Upper lobe of left lung (tissue), 6 donors: Measurements from ENCODE around the gene CARS2. TPM values are rescaled to one million over a fixed set of nuclear protein-coding genes. Genes with fewer than 3 reads are reported as not detected.

ENCODE experiments used
- ATAC-seq, 2 donors: fragments of 200-7000 bp; cut with Tn5 transposase; one replicate each; pipeline ENCODE4 v1.9.1; 2022; ENCODE audit warnings: mild to moderate bottlenecking in 2 of 2, moderate library complexity in 2 of 2; ENCODE audit not compliant: low FRiP score in 2 of 2
- DNase-seq, 2 donors: peaks; one replicate each; pipeline ENCODE4 v3.0.0-alpha.2; 2019 to 2020
- H3K27ac ChIP-seq, 4 donors: fragments of 200-600 bp; sonication (generic); one replicate each; pipeline ENCODE4 v1.5.1; 2016 to 2019
- H3K27me3 ChIP-seq, 4 donors: fragments of 200-600 bp; sonication (generic); one replicate each; pipeline ENCODE4 v1.5.1; 2017 to 2019
- H3K36me3 ChIP-seq, 4 donors: fragments of 200-600 bp; sonication (generic); one replicate each; pipeline ENCODE4 v1.5.1; 2016 to 2019
- H3K4me1 ChIP-seq, 4 donors: fragments of 200-600 bp; sonication (generic); one replicate each; pipeline ENCODE4 v1.5.1; 2018 to 2019
- H3K4me3 ChIP-seq, 4 donors: fragments of 200-600 bp; sonication (generic); one replicate each; pipeline ENCODE4 v1.5.1; 2017 to 2019; ENCODE audit warnings: mild to moderate bottlenecking in 2 of 4, moderate library complexity in 1 of 4
- H3K9me3 ChIP-seq, 4 donors: fragments of 200-600 bp; sonication (generic); one replicate each; pipeline ENCODE4 v1.5.1; 2018 to 2019
- EP300 ChIP-seq, 4 donors: sonication (generic); formaldehyde crosslinking; IDR thresholded peaks; one replicate each; pipeline ENCODE4 v1.5.1; 2017; ENCODE audit warnings: antibody characterized with exemption in 4 of 4, control low read depth in 2 of 4
- POLR2A ChIP-seq, 4 donors: fragments of 450-650 bp; IDR thresholded peaks; one replicate each; pipeline ENCODE4 v1.5.1; 2016 to 2017; ENCODE audit warnings: antibody characterized with exemption in 4 of 4, mild to moderate bottlenecking in 2 of 4
- POLR2AphosphoS5 ChIP-seq, 2 donors: sonication (generic); formaldehyde crosslinking; IDR thresholded peaks; one replicate each; pipeline ENCODE4 v1.5.1; 2017; ENCODE audit warnings: antibody characterized with exemption in 2 of 2
- WGBS, 2 donors: methylation state at CpG; one replicate each; pipeline ENCODE4 v1.1.5; 2017 to 2018; 5-methylcytosine and 5-hydroxymethylcytosine counted together
- total RNA-seq, 6 donors: library from RNA; depleted of rRNA in 4 of 6; stranded (reverse); fragments of >200 nt in 4 of 6; gene quantifications; one replicate each; pipeline versions ENCODE4 v1.1.0 to v1.2.1, GENCODE V29; 2016 to 2021
- TF ChIP-seq, protein P1 (sequence below), 6 experiments: fragments of 450-650 bp in 4 of 6; fragments of 200-600 bp in 2 of 6; sonication (generic) in 2 of 6; IDR thresholded peaks; one replicate each; pipeline ENCODE4 v1.5.1; 2016 to 2019; ENCODE audit warnings: antibody characterized with exemption in 6 of 6
- donor health status: DM: no; HTN: no; CAD: no; lungs with moderate emphysema.
- donor health status: DM: no; HTN: yes; CAD: no; lungs with severe emphysema.

CARS2 gene
- total RNA-seq, 6 donors from 2014 or later: 53.2 to 107 (median 63.0) TPM

- 93 to 96% methylated on average over 10 to 16 of the region's 16 CpGs for WGBS, 2 donors
- H3K27me3 ChIP-seq: no peaks in the 10 kb centered on the region
- no peak overlapping the region for H3K27ac ChIP-seq
- H3K36me3 ChIP-seq: peaks cover 0 to 70% (median 34%) of the 10 kb centered on the region in 4 donors
- TF ChIP-seq POLR2A (IDR thresholded peaks at IDR 0.05) (no peak), EP300 (IDR thresholded peaks at IDR 0.05) (no peak), POLR2AphosphoS5 (IDR thresholded peaks at IDR 0.05) (no peak)
- TF ChIP-seq, protein P1, sequence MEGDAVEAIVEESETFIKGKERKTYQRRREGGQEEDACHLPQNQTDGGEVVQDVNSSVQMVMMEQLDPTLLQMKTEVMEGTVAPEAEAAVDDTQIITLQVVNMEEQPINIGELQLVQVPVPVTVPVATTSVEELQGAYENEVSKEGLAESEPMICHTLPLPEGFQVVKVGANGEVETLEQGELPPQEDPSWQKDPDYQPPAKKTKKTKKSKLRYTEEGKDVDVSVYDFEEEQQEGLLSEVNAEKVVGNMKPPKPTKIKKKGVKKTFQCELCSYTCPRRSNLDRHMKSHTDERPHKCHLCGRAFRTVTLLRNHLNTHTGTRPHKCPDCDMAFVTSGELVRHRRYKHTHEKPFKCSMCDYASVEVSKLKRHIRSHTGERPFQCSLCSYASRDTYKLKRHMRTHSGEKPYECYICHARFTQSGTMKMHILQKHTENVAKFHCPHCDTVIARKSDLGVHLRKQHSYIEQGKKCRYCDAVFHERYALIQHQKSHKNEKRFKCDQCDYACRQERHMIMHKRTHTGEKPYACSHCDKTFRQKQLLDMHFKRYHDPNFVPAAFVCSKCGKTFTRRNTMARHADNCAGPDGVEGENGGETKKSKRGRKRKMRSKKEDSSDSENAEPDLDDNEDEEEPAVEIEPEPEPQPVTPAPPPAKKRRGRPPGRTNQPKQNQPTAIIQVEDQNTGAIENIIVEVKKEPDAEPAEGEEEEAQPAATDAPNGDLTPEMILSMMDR (IDR thresholded peaks at IDR 0.05): no peak
- H3K4me3 ChIP-seq: no peak overlapping the region
- H3K4me1 ChIP-seq: no peaks in the 10 kb centered on the region
- no peak for ATAC-seq
- no peaks in the 10 kb centered on the region for H3K9me3 ChIP-seq
- DNase-seq: no peak
Observed at GRCh38 chr13:110651726-110652230, 54.1 kb downstream of the CARS2 start.

DNA sequence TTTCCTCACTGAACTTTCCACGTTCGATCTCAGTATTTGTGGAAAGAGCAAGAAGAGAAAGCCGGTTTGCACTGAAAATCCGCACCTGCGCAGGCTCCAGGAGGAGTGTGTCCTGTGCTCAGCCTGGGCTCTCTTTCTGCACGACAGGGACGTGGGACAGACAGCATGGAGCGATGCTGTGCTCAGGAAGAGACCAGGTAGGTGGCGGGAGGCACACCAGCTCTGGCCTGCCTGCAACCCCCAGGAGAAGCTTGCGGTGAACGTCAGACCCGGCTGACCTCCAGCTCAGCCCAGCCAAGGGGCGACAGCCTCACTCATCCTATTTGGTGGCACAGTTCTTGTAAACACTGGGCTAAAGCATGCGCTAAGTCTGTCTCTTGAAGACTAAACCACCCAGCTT lies 54.6 kb downstream of the CARS2 start:
- no peak overlapping the region for H3K27ac ChIP-seq
- DNase-seq (no peak), ATAC-seq (no peak)
- no peaks in the 10 kb centered on the region for H3K9me3 ChIP-seq
- no peaks in the 10 kb centered on the region for H3K27me3 ChIP-seq
- WGBS, 2 donors: 93% methylated on average over 14 of the region's 14 CpGs
- TF ChIP-seq POLR2AphosphoS5 (IDR thresholded peaks at IDR 0.05) (no peak), POLR2A (IDR thresholded peaks at IDR 0.05) (no peak), EP300 (IDR thresholded peaks at IDR 0.05) (no peak)
- TF ChIP-seq, protein P1 (IDR thresholded peaks at IDR 0.05): no peak
- H3K36me3 ChIP-seq: peaks cover 0 to 70% (median 35%) of the 10 kb centered on the region in 4 donors
- no peaks in the 10 kb centered on the region for H3K4me1 ChIP-seq
- H3K4me3 ChIP-seq: no peak overlapping the region

- WGBS, 2 donors: 94 to 100% methylated on average over 3 to 12 of the region's 14 CpGs
- Histone ChIP-seq H3K36me3 (peaks cover 0 to 71% (median 37%) of the 10 kb centered on the region in 4 donors), H3K9me3 (no peaks in the 10 kb centered on the region), H3K4me3 (no peak overlapping the region), H3K27ac (no peak overlapping the region), H3K27me3 (no peaks in the 10 kb centered on the region), H3K4me1 (no peaks in the 10 kb centered on the region)
- ATAC-seq (no peak), DNase-seq (no peak)
- TF ChIP-seq POLR2AphosphoS5 (IDR thresholded peaks at IDR 0.05) (no peak), EP300 (IDR thresholded peaks at IDR 0.05) (no peak), POLR2A (IDR thresholded peaks at IDR 0.05) (no peak)
- TF ChIP-seq, protein P1 (IDR thresholded peaks at IDR 0.05): no peak
Observed at GRCh38 chr13:110650436-110650835, 55.5 kb downstream of the CARS2 start.

- peaks cover 0 to 7% (median 4%) of the 10 kb centered on the region in 4 donors for H3K4me1 ChIP-seq
- no peaks in the 10 kb centered on the region for H3K9me3 ChIP-seq
- WGBS, 2 donors: 83 to 95% methylated on average over 7 of the region's 7 CpGs
- peaks cover 0 to 75% (median 40%) of the 10 kb centered on the region in 4 donors for H3K36me3 ChIP-seq
- H3K27ac ChIP-seq: no peak overlapping the region
- TF ChIP-seq POLR2AphosphoS5 (IDR thresholded peaks at IDR 0.05) (no peak), POLR2A (IDR thresholded peaks at IDR 0.05) (no peak), EP300 (IDR thresholded peaks at IDR 0.05) (no peak)
- TF ChIP-seq, protein P1 (IDR thresholded peaks at IDR 0.05): no peak
- ATAC-seq: no peak
- no peaks in the 10 kb centered on the region for H3K27me3 ChIP-seq
- no peak overlapping the region for H3K4me3 ChIP-seq
- no peak for DNase-seq
Observed at GRCh38 chr13:110649551-110649950, 56.4 kb downstream of the CARS2 start.

DNA sequence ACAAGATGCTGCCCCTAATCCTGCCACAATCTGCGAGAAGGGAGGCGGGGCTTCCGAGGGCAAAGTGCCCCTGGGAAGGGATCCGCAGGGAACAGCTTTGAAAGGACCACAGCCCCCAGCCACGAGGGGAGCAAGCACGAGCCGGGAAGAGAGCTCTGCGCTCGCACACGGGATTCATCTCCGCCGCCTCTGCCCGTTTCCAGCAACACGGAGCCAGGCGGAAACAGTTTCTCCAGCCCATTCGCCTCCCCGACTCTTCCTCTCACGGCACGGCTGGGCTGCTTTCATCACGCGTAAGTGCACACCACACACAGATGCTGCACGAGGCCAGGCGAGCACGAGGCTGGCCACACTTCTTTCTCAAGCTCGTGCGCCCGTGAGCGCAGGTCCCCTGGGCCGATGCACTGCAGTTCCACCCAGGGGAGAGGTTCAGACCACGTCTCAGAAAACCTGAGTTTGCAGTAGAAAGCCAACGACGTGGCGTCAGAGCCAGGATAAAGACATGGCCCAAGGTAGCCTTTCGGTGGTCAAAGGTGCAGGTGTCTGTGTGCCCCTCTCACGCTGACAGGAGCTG lies 57.0 kb downstream of the CARS2 start:
- Histone ChIP-seq H3K9me3 (no peaks in the 10 kb centered on the region), H3K27me3 (no peaks in the 10 kb centered on the region), H3K36me3 (peaks cover 0 to 79% (median 43%) of the 10 kb centered on the region in 4 donors), H3K4me3 (no peak overlapping the region), H3K4me1 (peaks cover 0 to 7% (median 4%) of the 10 kb centered on the region in 4 donors), H3K27ac (no peak overlapping the region)
- ATAC-seq: no peak
- DNase-seq: peak in 1 of 2 donors; percentile 64
- TF ChIP-seq POLR2A (IDR thresholded peaks at IDR 0.05) (no peak), EP300 (IDR thresholded peaks at IDR 0.05) (no peak), POLR2AphosphoS5 (IDR thresholded peaks at IDR 0.05) (no peak)
- TF ChIP-seq, protein P1 (IDR thresholded peaks at IDR 0.05): no peak
- 94 to 96% methylated on average over 35 of the region's 35 CpGs for WGBS, 2 donors
